Body of pancreas (tissue), 4 donors: ENCODE data around the gene RASSF8.

Experiments
- POLR2A ChIP-seq, 3 donors: fragments of 450-650 bp; IDR thresholded peaks; one replicate each; pipeline ENCODE4 v1.6.1; 2016; ENCODE audit warnings: antibody characterized with exemption in 3 of 3, mild to moderate bottlenecking in 2 of 3
- TF ChIP-seq, protein P1 (sequence below), 7 experiments: fragments of 450-650 bp in 4 of 7; fragments of 200-600 bp in 3 of 7; sonication (generic) in 3 of 7; IDR thresholded peaks; one replicate each; pipeline ENCODE4 v1.5.1; 2016 to 2019; ENCODE audit warnings: antibody characterized with exemption in 7 of 7

DNA sequence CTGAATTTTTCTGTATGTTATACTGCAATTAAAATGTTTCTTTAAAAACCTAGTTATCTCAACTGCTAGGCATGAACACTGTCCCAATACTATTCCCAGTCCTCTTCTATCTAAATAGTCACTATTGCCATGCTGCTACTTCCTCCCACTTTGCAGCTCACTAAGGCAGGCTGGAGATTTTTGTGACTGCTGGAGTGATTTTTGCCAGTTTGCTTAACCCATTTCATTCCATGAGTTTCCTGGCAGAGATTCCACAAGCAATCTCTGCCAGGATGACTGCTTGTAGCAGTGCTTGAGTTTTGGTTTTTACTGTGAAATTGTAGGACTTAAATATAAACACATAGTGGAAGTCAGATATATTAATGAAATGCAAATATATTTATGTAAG lies 85.5 kb downstream of the RASSF8 start:
- TF ChIP-seq, protein P1, sequence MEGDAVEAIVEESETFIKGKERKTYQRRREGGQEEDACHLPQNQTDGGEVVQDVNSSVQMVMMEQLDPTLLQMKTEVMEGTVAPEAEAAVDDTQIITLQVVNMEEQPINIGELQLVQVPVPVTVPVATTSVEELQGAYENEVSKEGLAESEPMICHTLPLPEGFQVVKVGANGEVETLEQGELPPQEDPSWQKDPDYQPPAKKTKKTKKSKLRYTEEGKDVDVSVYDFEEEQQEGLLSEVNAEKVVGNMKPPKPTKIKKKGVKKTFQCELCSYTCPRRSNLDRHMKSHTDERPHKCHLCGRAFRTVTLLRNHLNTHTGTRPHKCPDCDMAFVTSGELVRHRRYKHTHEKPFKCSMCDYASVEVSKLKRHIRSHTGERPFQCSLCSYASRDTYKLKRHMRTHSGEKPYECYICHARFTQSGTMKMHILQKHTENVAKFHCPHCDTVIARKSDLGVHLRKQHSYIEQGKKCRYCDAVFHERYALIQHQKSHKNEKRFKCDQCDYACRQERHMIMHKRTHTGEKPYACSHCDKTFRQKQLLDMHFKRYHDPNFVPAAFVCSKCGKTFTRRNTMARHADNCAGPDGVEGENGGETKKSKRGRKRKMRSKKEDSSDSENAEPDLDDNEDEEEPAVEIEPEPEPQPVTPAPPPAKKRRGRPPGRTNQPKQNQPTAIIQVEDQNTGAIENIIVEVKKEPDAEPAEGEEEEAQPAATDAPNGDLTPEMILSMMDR (IDR thresholded peaks at IDR 0.05) = no peak
- TF ChIP-seq POLR2A (IDR thresholded peaks at IDR 0.05) = no peak
